GM18508 (cell line): ENCODE data around the gene NHSL2.
"Not testable (repeated sequence)": the region's sequence is repeated elsewhere in the genome, so short reads cannot be mapped to it uniquely, and the experiment has no call there.

Experiments used
- ATAC-seq: cut with Tn5 transposase; IDR thresholded peaks from one replicate; pipeline ENCODE4 v1.9.1; 2021; ENCODE audit warnings: moderate number of reproducible peaks; ENCODE audit not compliant: insufficient read depth, unreplicated experiment

NHSL2 gene

GRCh38 chrX:72142794-72143608, 232.4 kb downstream of the NHSL2 start:
- no peak for ATAC-seq

GRCh38 chrX:72143609-72143907, 232.9 kb downstream of the NHSL2 start:
- no peak for ATAC-seq

- no peak for ATAC-seq
These were observed 234.5 kb downstream of the NHSL2 start for GRCh38 chrX:72145181-72145580.

GRCh38 chrX:72146527-72146926, 235.9 kb downstream of the NHSL2 start:
- no peak for ATAC-seq

GRCh38 chrX:72158773-72159172, 248.1 kb downstream of the NHSL2 start:
- no peak for ATAC-seq

- no peak for ATAC-seq
These were observed 249.1 kb downstream of the NHSL2 start for GRCh38 chrX:72159769-72160168.

GRCh38 chrX:72165551-72165950, 254.9 kb downstream of the NHSL2 start:
- ATAC-seq: no peak

- no peak for ATAC-seq
These were observed 258.5 kb downstream of the NHSL2 start for GRCh38 chrX:72169008-72169728.

- ATAC-seq: not testable (repeated sequence)
These were observed 265.6 kb downstream of the NHSL2 start for GRCh38 chrX:72176289-72176688.

- no peak for ATAC-seq
These were observed 266.3 kb downstream of the NHSL2 start for GRCh38 chrX:72176981-72177380.

- no peak for ATAC-seq
These were observed 269.9 kb downstream of the NHSL2 start for GRCh38 chrX:72180539-72180938.

- peak; percentile 82 for ATAC-seq
These were observed 270.8 kb downstream of the NHSL2 start, which contains the start of gene PIN4 for GRCh38 chrX:72181178-72182125. TSS of gene PIN4 (plus strand) at chrX:72181757. CDS start at chrX:72181786, 29 bp downstream.

GRCh38 chrX:72182924-72183323, 272.3 kb downstream of the NHSL2 start:
- no peak for ATAC-seq

- no peak for ATAC-seq
These were observed 291.3 kb downstream of the NHSL2 start for GRCh38 chrX:72201836-72202536.
